ENCODE results near the gene TIGD4. TPM values are rescaled to one million over a fixed set of nuclear protein-coding genes. Genes with fewer than 3 reads are reported as not detected.

Gene TIGD4
- total and polyA plus RNA-seq, 2 donors from 2014 or later: 0.75 to 1.1 TPM

DNA sequence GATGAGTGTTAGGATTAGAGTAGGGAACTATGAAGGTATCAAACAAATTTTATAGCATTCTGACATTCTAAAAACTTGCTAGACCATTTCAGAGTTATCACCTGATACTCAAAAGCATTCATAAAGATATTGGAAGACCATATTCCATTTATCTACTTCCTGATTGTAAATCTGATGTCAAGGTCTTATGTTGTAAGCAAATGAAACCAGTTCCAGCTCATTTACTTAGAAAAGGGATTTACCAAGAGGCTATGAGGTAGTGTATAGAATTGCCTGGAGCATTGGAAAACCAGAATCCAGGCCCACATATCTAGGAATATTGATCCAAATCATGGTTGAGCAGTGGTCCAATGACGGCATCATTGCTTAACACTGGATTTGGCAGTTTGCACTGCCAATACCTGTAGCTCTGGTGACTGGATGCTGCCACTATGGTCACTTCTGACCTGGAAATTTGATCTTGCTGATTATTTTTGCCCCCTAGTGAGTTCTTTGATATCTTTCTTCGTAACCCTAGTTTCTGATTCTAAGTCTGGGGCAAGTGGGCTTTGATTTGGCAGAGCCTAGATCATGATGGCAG lies 25.6 kb upstream of the TIGD4 start:
- Histone ChIP-seq H3K4me1 (ENCODE audit: control insufficient read depth in 2 of 3, insufficient read depth in 2 of 3, low read depth in 1 of 3, low read length in 3 of 3) (peaks cover 0 to 3% (median 0%) of the 10 kb centered on the region in 3 donors), H3K27ac (ENCODE audit: low read depth in 2 of 2, low read length in 2 of 2) (no peak overlapping the region), H3K4me3 (ENCODE audit: low read length in 3 of 3) (no peak overlapping the region), H3K9me3 (ENCODE audit: control insufficient read depth in 2 of 3, insufficient read depth in 1 of 3, low read length in 3 of 3) (no peaks in the 10 kb centered on the region), H3K27me3 (ENCODE audit: control insufficient read depth, insufficient read depth, low read length) (no peaks in the 10 kb centered on the region), H3K9ac (ENCODE audit: low read length in 3 of 3) (no peak overlapping the region), H3K36me3 (ENCODE audit: control insufficient read depth in 2 of 3, insufficient read depth in 3 of 3, low read length in 3 of 3) (no peaks in the 10 kb centered on the region)
- DNase-seq (no peak), FAIRE-seq (no peak)
- intact Hi-C loops (cut with DNase I): no loop called here
- TF ChIP-seq, protein P1, sequence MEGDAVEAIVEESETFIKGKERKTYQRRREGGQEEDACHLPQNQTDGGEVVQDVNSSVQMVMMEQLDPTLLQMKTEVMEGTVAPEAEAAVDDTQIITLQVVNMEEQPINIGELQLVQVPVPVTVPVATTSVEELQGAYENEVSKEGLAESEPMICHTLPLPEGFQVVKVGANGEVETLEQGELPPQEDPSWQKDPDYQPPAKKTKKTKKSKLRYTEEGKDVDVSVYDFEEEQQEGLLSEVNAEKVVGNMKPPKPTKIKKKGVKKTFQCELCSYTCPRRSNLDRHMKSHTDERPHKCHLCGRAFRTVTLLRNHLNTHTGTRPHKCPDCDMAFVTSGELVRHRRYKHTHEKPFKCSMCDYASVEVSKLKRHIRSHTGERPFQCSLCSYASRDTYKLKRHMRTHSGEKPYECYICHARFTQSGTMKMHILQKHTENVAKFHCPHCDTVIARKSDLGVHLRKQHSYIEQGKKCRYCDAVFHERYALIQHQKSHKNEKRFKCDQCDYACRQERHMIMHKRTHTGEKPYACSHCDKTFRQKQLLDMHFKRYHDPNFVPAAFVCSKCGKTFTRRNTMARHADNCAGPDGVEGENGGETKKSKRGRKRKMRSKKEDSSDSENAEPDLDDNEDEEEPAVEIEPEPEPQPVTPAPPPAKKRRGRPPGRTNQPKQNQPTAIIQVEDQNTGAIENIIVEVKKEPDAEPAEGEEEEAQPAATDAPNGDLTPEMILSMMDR (IDR thresholded peaks at IDR 0.05; ENCODE audit: borderline replicate concordance, extremely low read depth, insufficient read depth): no peak

- TF ChIP-seq, protein P1 (IDR thresholded peaks at IDR 0.05; ENCODE audit: borderline replicate concordance, extremely low read depth, insufficient read depth): no peak
- Histone ChIP-seq H3K36me3 (ENCODE audit: control insufficient read depth in 2 of 3, insufficient read depth in 3 of 3, low read length in 3 of 3) (no peaks in the 10 kb centered on the region), H3K9ac (ENCODE audit: low read length in 3 of 3) (no peak overlapping the region), H3K27ac (ENCODE audit: low read depth in 2 of 2, low read length in 2 of 2) (no peak overlapping the region), H3K27me3 (ENCODE audit: control insufficient read depth, insufficient read depth, low read length) (no peaks in the 10 kb centered on the region), H3K4me1 (ENCODE audit: control insufficient read depth in 2 of 3, insufficient read depth in 2 of 3, low read depth in 1 of 3, low read length in 3 of 3) (peaks cover 0 to 3% (median 0%) of the 10 kb centered on the region in 3 donors), H3K9me3 (ENCODE audit: control insufficient read depth in 2 of 3, insufficient read depth in 1 of 3, low read length in 3 of 3) (no peaks in the 10 kb centered on the region), H3K4me3 (ENCODE audit: low read length in 3 of 3) (no peak overlapping the region)
- intact Hi-C loops (cut with DNase I): no loop called here
- DNase-seq (no peak), FAIRE-seq (no peak)
Observed at GRCh38 chr4:152803541-152803940, 24.0 kb upstream of the TIGD4 start.

- FAIRE-seq (no peak), DNase-seq (no peak)
- H3K4me1 ChIP-seq (ENCODE audit: control insufficient read depth in 2 of 3, insufficient read depth in 2 of 3, low read depth in 1 of 3, low read length in 3 of 3): no peaks in the 10 kb centered on the region
- no peaks in the 10 kb centered on the region for H3K27me3 ChIP-seq (ENCODE audit: control insufficient read depth, insufficient read depth, low read length)
- no peak overlapping the region for H3K27ac ChIP-seq (ENCODE audit: low read depth in 2 of 2, low read length in 2 of 2)
- TF ChIP-seq, protein P1 (IDR thresholded peaks at IDR 0.05; ENCODE audit: borderline replicate concordance, extremely low read depth, insufficient read depth): no peak
- intact Hi-C loops (cut with DNase I): no loop called here
- no peak overlapping the region for H3K9ac ChIP-seq (ENCODE audit: low read length in 3 of 3)
- H3K9me3 ChIP-seq (ENCODE audit: control insufficient read depth in 2 of 3, insufficient read depth in 1 of 3, low read length in 3 of 3): no peaks in the 10 kb centered on the region
- no peak overlapping the region for H3K4me3 ChIP-seq (ENCODE audit: low read length in 3 of 3)
- no peaks in the 10 kb centered on the region for H3K36me3 ChIP-seq (ENCODE audit: control insufficient read depth in 2 of 3, insufficient read depth in 3 of 3, low read length in 3 of 3)
Observed at GRCh38 chr4:152795891-152796290, 16.4 kb upstream of the TIGD4 start.

DNA sequence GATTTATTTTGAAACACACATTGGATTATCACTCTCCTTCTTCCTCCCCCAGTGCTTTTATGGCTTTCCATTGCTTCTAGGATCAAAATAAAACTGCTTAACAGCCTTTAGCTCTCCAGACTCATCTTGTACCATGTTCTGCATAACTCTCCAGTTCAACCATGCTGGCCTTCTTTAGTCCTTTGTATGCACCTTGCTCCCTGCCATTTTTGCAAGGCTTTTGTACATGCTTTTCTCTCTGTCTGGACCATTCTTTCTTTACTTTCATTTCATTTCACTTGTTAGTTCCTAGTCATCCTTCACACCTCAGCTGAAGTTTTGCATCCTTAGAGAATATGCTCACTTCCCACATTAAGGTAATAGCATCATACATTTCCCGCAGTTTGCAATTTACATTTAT lies 7.1 kb upstream of the TIGD4 start:
- H3K36me3 ChIP-seq (ENCODE audit: control insufficient read depth in 2 of 3, insufficient read depth in 3 of 3, low read length in 3 of 3): peaks cover 0 to 4% (median 4%) of the 10 kb centered on the region in 3 donors
- TF ChIP-seq, protein P1 (IDR thresholded peaks at IDR 0.05; ENCODE audit: borderline replicate concordance, extremely low read depth, insufficient read depth): no peak
- no peak overlapping the region for H3K9ac ChIP-seq (ENCODE audit: low read length in 3 of 3)
- H3K9me3 ChIP-seq (ENCODE audit: control insufficient read depth in 2 of 3, insufficient read depth in 1 of 3, low read length in 3 of 3): no peaks in the 10 kb centered on the region
- intact Hi-C loops (cut with DNase I): no loop called here
- H3K4me3 ChIP-seq (ENCODE audit: low read length in 3 of 3): no peak overlapping the region
- FAIRE-seq (no peak), DNase-seq (no peak)
- H3K27ac ChIP-seq (ENCODE audit: low read depth in 2 of 2, low read length in 2 of 2): no peak overlapping the region
- H3K4me1 ChIP-seq (ENCODE audit: control insufficient read depth in 2 of 3, insufficient read depth in 2 of 3, low read depth in 1 of 3, low read length in 3 of 3): peaks cover 0 to 5% (median 0%) of the 10 kb centered on the region in 3 donors
- H3K27me3 ChIP-seq (ENCODE audit: control insufficient read depth, insufficient read depth, low read length): no peaks in the 10 kb centered on the region
